IPS-20b (cell line): ENCODE measurements around the gene KLHDC10.
A peak's percentile ranks its signal among the peaks of the same experiment; 100 is the strongest.
"Not testable (repeated sequence)": the region's sequence is repeated elsewhere in the genome, so short reads cannot be mapped to it uniquely, and the experiment has no call there.

ENCODE experiments used
- H3K27ac ChIP-seq: one replicate; pipeline ENCODE4 v1.5.1; 2013; ENCODE audit warnings: low read length
- H3K27me3 ChIP-seq: 2 replicates; pipeline ENCODE4 v1.6.1; 2013; ENCODE audit warnings: mild to moderate bottlenecking, low read length, inconsistent platforms; ENCODE audit not compliant: insufficient read depth
- H3K36me3 ChIP-seq: 2 replicates; pipeline ENCODE4 v1.6.1; 2013; ENCODE audit warnings: low read depth, mild to moderate bottlenecking, inconsistent platforms, low read length, moderate library complexity; ENCODE audit not compliant: insufficient read depth
- H3K4me1 ChIP-seq: 2 replicates; pipeline ENCODE4 v1.6.1; 2013; ENCODE audit warnings: mild to moderate bottlenecking, control low read depth, inconsistent platforms, low read length, moderate library complexity; ENCODE audit not compliant: insufficient read depth
- H3K4me3 ChIP-seq: 2 replicates; pipeline ENCODE4 v1.5.1; 2013; ENCODE audit warnings: mild to moderate bottlenecking, low read length, inconsistent platforms
- H3K9ac ChIP-seq: 2 replicates; pipeline ENCODE4 v1.6.1; 2013; ENCODE audit warnings: low read depth, mild to moderate bottlenecking, inconsistent platforms, low read length, moderate library complexity
- H3K9me3 ChIP-seq: 2 replicates; pipeline ENCODE4 v1.6.1; 2013; ENCODE audit warnings: mild to moderate bottlenecking, low read depth, low read length, inconsistent platforms; ENCODE audit not compliant: insufficient read depth

KLHDC10 gene

DNA sequence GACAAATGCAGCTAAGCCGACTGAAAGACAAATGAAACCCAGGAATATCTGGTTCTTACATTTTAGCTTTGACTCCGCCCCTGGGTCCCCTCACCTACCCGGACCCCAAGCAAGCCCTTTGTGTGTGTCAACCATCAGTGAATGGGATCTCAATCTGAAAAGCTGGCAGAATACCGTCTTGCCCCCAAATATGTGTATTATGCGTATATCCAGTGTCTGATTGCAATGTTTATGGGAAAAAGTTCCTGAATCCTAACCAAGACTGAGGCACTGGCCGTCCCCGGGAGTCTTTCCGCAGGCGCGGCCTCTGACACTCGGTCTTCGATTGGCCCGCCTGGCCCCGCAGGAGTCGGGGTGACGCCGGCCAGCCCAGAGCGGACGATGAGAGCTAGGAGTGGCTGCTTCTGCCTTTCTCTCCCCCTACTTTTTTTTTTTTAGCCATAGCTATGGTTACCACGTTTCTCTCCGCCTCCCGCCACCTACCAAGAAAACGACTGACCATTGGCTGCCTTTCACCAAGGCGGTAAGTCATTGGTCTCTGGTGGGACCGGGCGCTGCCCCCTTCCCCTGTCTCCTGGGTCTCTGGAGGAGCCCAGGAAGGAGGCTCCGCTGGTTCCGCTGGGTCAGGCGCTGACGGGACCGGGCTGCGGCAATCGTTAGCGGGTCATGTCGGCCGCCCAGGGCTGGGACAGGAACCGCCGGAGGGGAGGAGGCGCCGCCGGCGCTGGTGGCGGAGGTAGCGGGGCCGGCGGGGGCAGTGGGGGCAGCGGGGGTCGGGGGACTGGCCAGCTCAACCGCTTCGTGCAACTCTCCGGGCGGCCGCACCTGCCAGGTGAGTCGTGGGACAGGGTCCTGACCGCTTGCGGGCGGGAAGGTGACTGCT, at the start of gene KLHDC10:
TSS of gene KLHDC10 (plus strand) at position 557 of the 883 bp plus-strand sequence. CDS start at position 667, 110 bp downstream.
- H3K36me3 ChIP-seq = no peaks in the 10 kb centered on the region
- H3K27ac ChIP-seq = peak within 1 kb of the TSS; percentile 74
- no peaks in the 10 kb centered on the region for H3K9me3 ChIP-seq

GRCh38 chr7:130021105-130021834, 49.1 kb upstream of the KLHDC10 start:
- H3K4me3 ChIP-seq = no peak overlapping the region
- no peak overlapping the region for H3K9ac ChIP-seq
- no peak overlapping the region for H3K27ac ChIP-seq
- H3K27me3 ChIP-seq = no peaks in the 10 kb centered on the region
- H3K4me1 ChIP-seq = no peaks in the 10 kb centered on the region
- H3K36me3 ChIP-seq = peaks cover 79% of the 10 kb centered on the region
- no peaks in the 10 kb centered on the region for H3K9me3 ChIP-seq

More for the DNA sequence above, at the start of gene KLHDC10:
- H3K27me3 ChIP-seq = no peaks in the 10 kb centered on the region
- H3K4me1 ChIP-seq = peaks cover 12% of the 10 kb centered on the region; the same call in 1 of the 2 replicates
- H3K9ac ChIP-seq = peak within 1 kb of the TSS; percentile 78; the same call in 1 of the 2 replicates
- H3K4me3 ChIP-seq = peak within 1 kb of the TSS; percentile 80

GRCh38 chr7:130022115-130022514, 48.2 kb upstream of the KLHDC10 start:
- Histone ChIP-seq H3K9ac (no peak overlapping the region), H3K4me3 (no peak overlapping the region), H3K9me3 (no peaks in the 10 kb centered on the region), H3K4me1 (no peaks in the 10 kb centered on the region), H3K36me3 (peaks cover 86% of the 10 kb centered on the region), H3K27me3 (no peaks in the 10 kb centered on the region), H3K27ac (no peak overlapping the region)

DNA sequence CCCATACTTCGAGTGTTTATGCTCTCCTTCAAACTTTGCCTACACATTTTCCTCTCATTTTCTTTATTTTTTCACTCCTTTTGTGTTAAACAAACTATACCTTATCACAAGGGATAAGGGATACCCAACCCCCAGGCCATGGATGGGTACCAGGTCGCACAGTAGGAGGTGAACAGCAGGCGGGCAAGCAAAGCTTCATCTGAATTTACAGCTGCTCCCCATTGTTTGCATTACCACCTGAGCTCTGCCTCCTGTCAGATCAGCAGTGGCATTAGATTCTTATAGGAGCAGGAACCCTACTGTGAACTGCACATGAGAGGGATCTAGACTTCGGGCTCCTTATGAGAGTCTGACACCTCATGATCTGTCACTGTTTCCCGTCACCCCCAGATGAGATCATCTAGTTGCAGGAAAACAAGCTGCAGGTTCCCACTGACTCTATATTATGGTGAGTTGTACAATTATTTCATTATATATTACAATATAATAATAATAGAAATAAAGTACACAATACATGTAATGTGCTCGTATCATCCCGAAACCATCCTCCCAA, 47.6 kb upstream of the KLHDC10 start:
- no peak overlapping the region for H3K27ac ChIP-seq
- no peaks in the 10 kb centered on the region for H3K4me1 ChIP-seq
- H3K27me3 ChIP-seq = no peaks in the 10 kb centered on the region
- no peaks in the 10 kb centered on the region for H3K9me3 ChIP-seq
- H3K4me3 ChIP-seq = no peak overlapping the region
- no peak overlapping the region for H3K9ac ChIP-seq
- H3K36me3 ChIP-seq = peaks cover 91% of the 10 kb centered on the region

GRCh38 chr7:130024390-130024789, 45.9 kb upstream of the KLHDC10 start:
- Histone ChIP-seq H3K9me3 (no peaks in the 10 kb centered on the region), H3K4me3 (no peak overlapping the region), H3K27me3 (no peaks in the 10 kb centered on the region), H3K36me3 (peaks cover 91% of the 10 kb centered on the region), H3K27ac (no peak overlapping the region), H3K9ac (no peak overlapping the region), H3K4me1 (no peaks in the 10 kb centered on the region)

- peaks cover 69% of the 10 kb centered on the region for H3K36me3 ChIP-seq
- no peak overlapping the region for H3K9ac ChIP-seq
- H3K27me3 ChIP-seq = no peaks in the 10 kb centered on the region
- H3K27ac ChIP-seq = no peak overlapping the region
- H3K9me3 ChIP-seq = no peaks in the 10 kb centered on the region
- no peaks in the 10 kb centered on the region for H3K4me1 ChIP-seq
- no peak overlapping the region for H3K4me3 ChIP-seq
Measured at GRCh38 chr7:130032698-130033097, 37.6 kb upstream of the KLHDC10 start.

- H3K27me3 ChIP-seq = no peaks in the 10 kb centered on the region
- H3K4me3 ChIP-seq = no peak overlapping the region
- H3K27ac ChIP-seq = no peak overlapping the region
- H3K4me1 ChIP-seq = no peaks in the 10 kb centered on the region
- H3K36me3 ChIP-seq = peaks cover 76% of the 10 kb centered on the region
- H3K9me3 ChIP-seq = no peaks in the 10 kb centered on the region
- H3K9ac ChIP-seq = no peak overlapping the region
Measured at GRCh38 chr7:130037703-130038102, 32.6 kb upstream of the KLHDC10 start.

- H3K9ac ChIP-seq = no peak overlapping the region
- no peak overlapping the region for H3K27ac ChIP-seq
- H3K4me3 ChIP-seq = no peak overlapping the region
- no peaks in the 10 kb centered on the region for H3K9me3 ChIP-seq
- peaks cover 80% of the 10 kb centered on the region for H3K36me3 ChIP-seq
- no peaks in the 10 kb centered on the region for H3K27me3 ChIP-seq
- H3K4me1 ChIP-seq = no peaks in the 10 kb centered on the region
Measured at GRCh38 chr7:130040576-130040975, 29.8 kb upstream of the KLHDC10 start.

GRCh38 chr7:130047831-130048230, 22.5 kb upstream of the KLHDC10 start:
- peaks cover 21% of the 10 kb centered on the region for H3K36me3 ChIP-seq

DNA sequence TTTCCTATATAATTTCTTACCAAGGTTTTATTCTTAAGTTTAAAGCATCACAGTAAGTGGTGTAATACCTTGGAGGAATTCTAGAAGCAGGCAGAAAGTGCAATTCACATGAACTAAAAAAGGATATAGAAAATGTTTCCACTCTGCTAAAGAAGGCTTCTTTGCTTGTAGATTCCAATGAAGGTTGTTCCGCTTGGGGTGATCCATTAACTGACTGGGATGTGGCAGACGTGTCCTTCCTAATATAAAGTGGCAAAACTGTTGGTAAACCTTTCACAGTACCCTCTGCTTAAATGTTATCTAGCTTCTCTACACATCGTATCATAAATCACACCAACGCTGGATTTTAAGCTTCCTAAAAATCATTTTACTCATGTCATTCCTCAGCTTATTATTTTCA, 21.4 kb upstream of the KLHDC10 start:
- no peak overlapping the region for H3K4me3 ChIP-seq
- H3K9ac ChIP-seq = no peak overlapping the region
- H3K9me3 ChIP-seq = no peaks in the 10 kb centered on the region
- no peak overlapping the region for H3K27ac ChIP-seq
- H3K36me3 ChIP-seq = peaks cover 16% of the 10 kb centered on the region
- peaks cover 4% of the 10 kb centered on the region; the same call in 1 of the 2 replicates for H3K4me1 ChIP-seq
- H3K27me3 ChIP-seq = no peaks in the 10 kb centered on the region

More at GRCh38 chr7:130047831-130048230, 22.5 kb upstream of the KLHDC10 start:
- Histone ChIP-seq H3K27ac (no peak overlapping the region), H3K4me3 (no peak overlapping the region), H3K4me1 (peaks cover 4% of the 10 kb centered on the region; the same call in 1 of the 2 replicates), H3K9ac (no peak overlapping the region), H3K27me3 (no peaks in the 10 kb centered on the region), H3K9me3 (no peaks in the 10 kb centered on the region)

- not testable (repeated sequence) for H3K36me3 ChIP-seq, H3K27me3 ChIP-seq, H3K27ac ChIP-seq
Measured at GRCh38 chr7:130052250-130052649, 18.1 kb upstream of the KLHDC10 start.

More at GRCh38 chr7:130052250-130052649, 18.1 kb upstream of the KLHDC10 start:
- not testable (repeated sequence) for H3K9me3 ChIP-seq, H3K4me1 ChIP-seq, H3K9ac ChIP-seq, H3K4me3 ChIP-seq
